Measurements from ENCODE around the gene ZNF236.
A peak's percentile ranks its signal among the peaks of the same experiment; 100 is the strongest.

Gene ZNF236

DNA sequence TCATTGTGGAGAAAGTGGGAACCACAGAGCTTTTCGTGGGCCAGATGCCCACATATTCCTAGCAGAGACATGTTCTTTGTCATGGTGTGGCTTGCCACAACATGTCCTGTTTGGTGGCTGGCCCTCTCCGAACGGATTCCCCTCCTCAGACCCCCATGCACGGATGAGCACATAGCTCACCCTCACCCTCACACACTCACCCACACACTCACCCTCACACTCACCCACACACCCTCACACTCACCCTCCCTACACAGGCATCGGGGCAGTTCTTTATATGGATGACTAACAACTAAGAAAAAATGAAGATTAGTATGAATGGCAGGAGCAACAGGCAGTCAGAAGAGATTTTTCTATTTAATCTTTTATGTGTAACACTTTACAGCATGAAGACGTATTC lies 149.9 kb downstream of the ZNF236 start:
- DNase-seq = no peak
- WGBS (ENCODE audit: extremely low coverage, insufficient coverage, insufficient read length) = no CpG with 5 or more reads among the region's 6 CpGs
- Histone ChIP-seq H2AFZ (ENCODE audit: insufficient read depth, low read length, poor library complexity) (no peak overlapping the region), H3K4ac (ENCODE audit: low read depth, low read length) (no peak overlapping the region), H3K18ac (ENCODE audit: low read length) (no peak overlapping the region), H3K27me3 (ENCODE audit: insufficient read depth, low read length) (no peaks in the 10 kb centered on the region), H2AK5ac (ENCODE audit: low read length) (no peak overlapping the region), H2BK5ac (ENCODE audit: low read depth, low read length, poor library complexity) (no peak overlapping the region), H3K14ac (ENCODE audit: low read length) (no peak overlapping the region), H2BK12ac (ENCODE audit: low read length) (no peak overlapping the region), H3K36me3 (ENCODE audit: control insufficient read depth in 1 of 2, insufficient read depth in 2 of 2, low read length in 2 of 2) (peaks cover 6 to 9% of the 10 kb centered on the region in 2 experiments), H3K4me3 (ENCODE audit: low read depth, low read length) (no peak overlapping the region), H4K91ac (ENCODE audit: low read depth, low read length) (no peak overlapping the region), H3K9me3 (ENCODE audit: insufficient read depth, low read depth, low read length) (no peaks in the 10 kb centered on the region), H3K79me1 (ENCODE audit: low read length) (no peaks in the 10 kb centered on the region), H3K23ac (ENCODE audit: low read length) (peak overlapping the region; percentile 37), H3K27ac (ENCODE audit: low read depth, low read length) (no peak overlapping the region), H3K4me2 (ENCODE audit: low read length) (no peak overlapping the region), H4K12ac (ENCODE audit: low read depth, low read length) (no peak overlapping the region), H3K9ac (ENCODE audit: low read length) (no peak overlapping the region), H2BK120ac (ENCODE audit: insufficient read depth, low read length, poor library complexity) (no peak overlapping the region), H3K4me1 (ENCODE audit: control insufficient read depth in 1 of 2, insufficient read depth in 2 of 2, low read length in 2 of 2) (no peaks in the 10 kb centered on the region), H4K8ac (ENCODE audit: low read depth, low read length) (no peak overlapping the region), H3K79me2 (ENCODE audit: control insufficient read depth, insufficient read depth, low read length, poor library complexity) (no peaks in the 10 kb centered on the region)

GRCh38 chr18:76972846-76973519 lies 150.6 kb downstream of the ZNF236 start:
- no peak overlapping the region for H2BK120ac ChIP-seq (ENCODE audit: insufficient read depth, low read length, poor library complexity)
- H3K27ac ChIP-seq (ENCODE audit: low read depth, low read length) = no peak overlapping the region
- no peak overlapping the region for H3K9ac ChIP-seq (ENCODE audit: low read length)
- H2BK5ac ChIP-seq (ENCODE audit: low read depth, low read length, poor library complexity) = no peak overlapping the region
- no peaks in the 10 kb centered on the region for H3K27me3 ChIP-seq (ENCODE audit: insufficient read depth, low read length)
- no peak overlapping the region for H2AFZ ChIP-seq (ENCODE audit: insufficient read depth, low read length, poor library complexity)
- no peak overlapping the region for H4K12ac ChIP-seq (ENCODE audit: low read depth, low read length)
- no CpG with 5 or more reads among the region's 13 CpGs for WGBS (ENCODE audit: extremely low coverage, insufficient coverage, insufficient read length)
- no peak overlapping the region for H3K14ac ChIP-seq (ENCODE audit: low read length)
- no peak overlapping the region for H4K8ac ChIP-seq (ENCODE audit: low read depth, low read length)
- no peak overlapping the region for H3K4ac ChIP-seq (ENCODE audit: low read depth, low read length)
- no peak overlapping the region for H4K91ac ChIP-seq (ENCODE audit: low read depth, low read length)
- H3K4me1 ChIP-seq (ENCODE audit: control insufficient read depth in 1 of 2, insufficient read depth in 2 of 2, low read length in 2 of 2) = no peaks in the 10 kb centered on the region
- H3K23ac ChIP-seq (ENCODE audit: low read length) = no peak overlapping the region
- H3K36me3 ChIP-seq (ENCODE audit: control insufficient read depth in 1 of 2, insufficient read depth in 2 of 2, low read length in 2 of 2) = peaks cover 6 to 9% of the 10 kb centered on the region in 2 experiments
- no peak overlapping the region for H3K4me3 ChIP-seq (ENCODE audit: low read depth, low read length)
- H2BK12ac ChIP-seq (ENCODE audit: low read length) = no peak overlapping the region
- H3K18ac ChIP-seq (ENCODE audit: low read length) = no peak overlapping the region
- no peak for DNase-seq
- no peak overlapping the region for H3K4me2 ChIP-seq (ENCODE audit: low read length)
- H2AK5ac ChIP-seq (ENCODE audit: low read length) = no peak overlapping the region
- no peaks in the 10 kb centered on the region for H3K79me2 ChIP-seq (ENCODE audit: control insufficient read depth, insufficient read depth, low read length, poor library complexity)
- H3K9me3 ChIP-seq (ENCODE audit: insufficient read depth, low read depth, low read length) = no peaks in the 10 kb centered on the region
- H3K79me1 ChIP-seq (ENCODE audit: low read length) = no peaks in the 10 kb centered on the region

- no peak overlapping the region for H3K27ac ChIP-seq (ENCODE audit: low read depth, low read length)
- no peak overlapping the region for H3K14ac ChIP-seq (ENCODE audit: low read length)
- no peak overlapping the region for H2BK5ac ChIP-seq (ENCODE audit: low read depth, low read length, poor library complexity)
- no peaks in the 10 kb centered on the region for H3K79me1 ChIP-seq (ENCODE audit: low read length)
- H3K4me2 ChIP-seq (ENCODE audit: low read length) = no peak overlapping the region
- H2AFZ ChIP-seq (ENCODE audit: insufficient read depth, low read length, poor library complexity) = no peak overlapping the region
- no peak overlapping the region for H3K23ac ChIP-seq (ENCODE audit: low read length)
- no peak overlapping the region for H4K8ac ChIP-seq (ENCODE audit: low read depth, low read length)
- WGBS (ENCODE audit: extremely low coverage, insufficient coverage, insufficient read length) = no CpG with 5 or more reads among the region's 20 CpGs
- no peak overlapping the region for H4K91ac ChIP-seq (ENCODE audit: low read depth, low read length)
- H3K4me1 ChIP-seq (ENCODE audit: control insufficient read depth in 1 of 2, insufficient read depth in 2 of 2, low read length in 2 of 2) = no peaks in the 10 kb centered on the region
- no peak overlapping the region for H2AK5ac ChIP-seq (ENCODE audit: low read length)
- H3K36me3 ChIP-seq (ENCODE audit: control insufficient read depth in 1 of 2, insufficient read depth in 2 of 2, low read length in 2 of 2) = peaks cover 4 to 11% of the 10 kb centered on the region in 2 experiments
- H3K27me3 ChIP-seq (ENCODE audit: insufficient read depth, low read length) = no peaks in the 10 kb centered on the region
- no peaks in the 10 kb centered on the region for H3K79me2 ChIP-seq (ENCODE audit: control insufficient read depth, insufficient read depth, low read length, poor library complexity)
- no peak overlapping the region for H3K18ac ChIP-seq (ENCODE audit: low read length)
- no peaks in the 10 kb centered on the region for H3K9me3 ChIP-seq (ENCODE audit: insufficient read depth, low read depth, low read length)
- no peak overlapping the region for H2BK12ac ChIP-seq (ENCODE audit: low read length)
- no peak overlapping the region for H2BK120ac ChIP-seq (ENCODE audit: insufficient read depth, low read length, poor library complexity)
- DNase-seq = no peak
- no peak overlapping the region for H3K4me3 ChIP-seq (ENCODE audit: low read depth, low read length)
- no peak overlapping the region for H3K9ac ChIP-seq (ENCODE audit: low read length)
- no peak overlapping the region for H3K4ac ChIP-seq (ENCODE audit: low read depth, low read length)
- no peak overlapping the region for H4K12ac ChIP-seq (ENCODE audit: low read depth, low read length)
Observed at GRCh38 chr18:76973520-76974266, 151.3 kb downstream of the ZNF236 start.

- no peak overlapping the region for H4K91ac ChIP-seq (ENCODE audit: low read depth, low read length)
- H2BK12ac ChIP-seq (ENCODE audit: low read length) = no peak overlapping the region
- H3K4me3 ChIP-seq (ENCODE audit: low read depth, low read length) = no peak overlapping the region
- no peak overlapping the region for H3K4ac ChIP-seq (ENCODE audit: low read depth, low read length)
- H3K27me3 ChIP-seq (ENCODE audit: insufficient read depth, low read length) = no peaks in the 10 kb centered on the region
- H3K4me1 ChIP-seq (ENCODE audit: control insufficient read depth in 1 of 2, insufficient read depth in 2 of 2, low read length in 2 of 2) = no peaks in the 10 kb centered on the region
- H3K9ac ChIP-seq (ENCODE audit: low read length) = no peak overlapping the region
- no peak overlapping the region for H2BK5ac ChIP-seq (ENCODE audit: low read depth, low read length, poor library complexity)
- no peaks in the 10 kb centered on the region for H3K79me1 ChIP-seq (ENCODE audit: low read length)
- H3K27ac ChIP-seq (ENCODE audit: low read depth, low read length) = no peak overlapping the region
- H3K4me2 ChIP-seq (ENCODE audit: low read length) = no peak overlapping the region
- no peak overlapping the region for H2AFZ ChIP-seq (ENCODE audit: insufficient read depth, low read length, poor library complexity)
- H4K8ac ChIP-seq (ENCODE audit: low read depth, low read length) = no peak overlapping the region
- H3K23ac ChIP-seq (ENCODE audit: low read length) = no peak overlapping the region
- peaks cover 1 to 6% of the 10 kb centered on the region in 2 experiments for H3K36me3 ChIP-seq (ENCODE audit: control insufficient read depth in 1 of 2, insufficient read depth in 2 of 2, low read length in 2 of 2)
- H2BK120ac ChIP-seq (ENCODE audit: insufficient read depth, low read length, poor library complexity) = no peak overlapping the region
- no peak for DNase-seq
- no peaks in the 10 kb centered on the region for H3K79me2 ChIP-seq (ENCODE audit: control insufficient read depth, insufficient read depth, low read length, poor library complexity)
- H3K9me3 ChIP-seq (ENCODE audit: insufficient read depth, low read depth, low read length) = no peaks in the 10 kb centered on the region
- no peak overlapping the region for H3K18ac ChIP-seq (ENCODE audit: low read length)
- H3K14ac ChIP-seq (ENCODE audit: low read length) = no peak overlapping the region
- no peak overlapping the region for H2AK5ac ChIP-seq (ENCODE audit: low read length)
- H4K12ac ChIP-seq (ENCODE audit: low read depth, low read length) = no peak overlapping the region
- WGBS (ENCODE audit: extremely low coverage, insufficient coverage, insufficient read length) = no CpG with 5 or more reads among the region's 5 CpGs
Observed at GRCh38 chr18:76974386-76974785, 152.0 kb downstream of the ZNF236 start.
